K562 (cell line): ENCODE measurements around the gene TBXAS1. TPM values are rescaled to one million over a fixed set of nuclear protein-coding genes. Genes with fewer than 3 reads are reported as not detected.

Experiments used
- ATAC-seq: fragments of 200-7000 bp; cut with Tn5 transposase; 3 replicates; pipeline ENCODE4 v1.9.1; 2020; ENCODE audit warnings: moderate library complexity
- BruUV-seq: library from RNA; stranded (reverse); fragments of 400-500 nt; replicated peaks from 2 replicates; lab custom pipeline; 2021; lab: Mats Ljungman, UMichigan
- CTCF ChIA-PET: fragments of 300-600 bp; formaldehyde crosslinking; extraction: SDS; loops from one replicate; lab custom pipeline; 2021; ENCODE audit warnings: low intra/inter-chr PET ratio; lab: Yijun Ruan, JAX
- POLR2A ChIA-PET: fragments of 300-600, 350-650 bp; sonication (Branson Sonifier 250); formaldehyde crosslinking; extraction: SDS; loops from one replicate; lab custom pipeline; 2021; ENCODE audit warnings: antibody characterized with exemption, inconsistent platforms; lab: Yijun Ruan, JAX
- DNase-seq, 4 experiments: peaks; one replicate each; pipeline versions ENCODE4 v3.0.0 to v3.0.0-alpha.2; 2011 to 2018; ENCODE audit warnings: low spot score in 3 of 4, mixed read lengths in 3 of 4; ENCODE audit errors: extremely low read depth in 1 of 4
- FAIRE-seq: peaks from 2 replicates; lab custom pipeline; 2011; peaks lifted over from hg19 to GRCh38; lab: Jason Lieb, UNC
- H2AFZ ChIP-seq: 2 replicates; pipeline ENCODE4 v1.6.0; 2011; ENCODE audit warnings: low read depth, low read length, control low read depth, inconsistent platforms
- H3K27ac ChIP-seq: fragments of 200-600 bp; 3 replicates; pipeline ENCODE4 v1.8.0; 2011; ENCODE audit warnings: low read depth, mild to moderate bottlenecking, control low read depth, inconsistent platforms, low read length, moderate library complexity, mixed read lengths; ENCODE audit errors: extremely low read depth
- H3K27me3 ChIP-seq, 2 experiments: fragments of 300-600 bp in 1 of 2; 2 replicates in 1 of 2; 3 replicates in 1 of 2; pipeline versions ENCODE4 v1.6.0 to v1.8.0; 2011; ENCODE audit warnings: inconsistent platforms in 2 of 2, low read length in 2 of 2, mild to moderate bottlenecking in 1 of 2, mixed read lengths in 1 of 2, moderate library complexity in 1 of 2; ENCODE audit not compliant: control insufficient read depth in 2 of 2, insufficient read depth in 2 of 2
- H3K36me3 ChIP-seq: fragments of 300-600 bp; 3 replicates; pipeline ENCODE4 v1.8.0; 2011; ENCODE audit warnings: mild to moderate bottlenecking, low read length, inconsistent platforms; ENCODE audit not compliant: control insufficient read depth, insufficient read depth
- H3K4me1 ChIP-seq, 2 experiments: fragments of 200-600 bp in 1 of 2; replicated peaks in 1 of 2; 2 replicates in 1 of 2; 3 replicates in 1 of 2; pipeline versions ENCODE4 v1.5.1 to v1.8.0; 2011; ENCODE audit warnings: inconsistent platforms in 2 of 2, low read length in 2 of 2, mild to moderate bottlenecking in 1 of 2, mixed read lengths in 1 of 2, moderate library complexity in 1 of 2; ENCODE audit not compliant: control insufficient read depth in 2 of 2, insufficient read depth in 2 of 2
- H3K4me2 ChIP-seq: 2 replicates; pipeline ENCODE4 v1.6.1; 2011; ENCODE audit warnings: low read length, control low read depth, inconsistent platforms, mixed read lengths; ENCODE audit not compliant: insufficient read depth
- H3K4me3 ChIP-seq: fragments of 200-600 bp; sonication (generic), shearing (Covaris generic); 2 replicates; pipeline ENCODE4 v1.5.1; 2016; ENCODE audit warnings: control low read depth, inconsistent platforms
- H3K79me2 ChIP-seq: fragments of 200-600 bp; 3 replicates; pipeline ENCODE4 v1.8.0; 2011; ENCODE audit warnings: low read length, inconsistent platforms; ENCODE audit not compliant: control insufficient read depth, insufficient read depth
- H3K9ac ChIP-seq, 2 experiments: 2 replicates each; pipeline versions ENCODE4 v1.6.0 to v1.6.1; 2011; ENCODE audit warnings: low read depth in 2 of 2, low read length in 2 of 2, control low read depth in 1 of 2, inconsistent platforms in 1 of 2, mild to moderate bottlenecking in 1 of 2, mixed read lengths in 1 of 2; ENCODE audit not compliant: insufficient read depth in 1 of 2
- H3K9me1 ChIP-seq: one replicate; pipeline ENCODE4 v1.6.0; 2011; ENCODE audit warnings: inconsistent platforms, mild to moderate bottlenecking, low read length, moderate library complexity; ENCODE audit not compliant: control insufficient read depth, insufficient read depth
- H3K9me3 ChIP-seq: replicated peaks from 2 replicates; pipeline ENCODE4 v1.5.1; 2011; ENCODE audit warnings: low read depth, low read length, inconsistent platforms; ENCODE audit not compliant: control insufficient read depth, insufficient read depth
- H4K20me1 ChIP-seq: replicated peaks from 2 replicates; pipeline ENCODE4 v1.6.1; 2011; ENCODE audit warnings: low read length, inconsistent platforms, mixed read lengths; ENCODE audit not compliant: control insufficient read depth, insufficient read depth
- BHLHE40 ChIP-seq: IDR thresholded peaks from 2 replicates; pipeline ENCODE4 v1.6.1; 2011; ENCODE audit warnings: low read length, improper control_type of control experiment
- JUN ChIP-seq, 2 experiments: sonication (generic) in 1 of 2; formaldehyde crosslinking in 1 of 2; IDR thresholded peaks; 2 replicates each; pipeline versions ENCODE4 v1.6.1 to v1.8.0; 2012 to 2022; ENCODE audit warnings: borderline replicate concordance in 2 of 2, mild to moderate bottlenecking in 2 of 2, improper control_type of control experiment in 1 of 2, low read depth in 1 of 2, low read length in 1 of 2, missing genetic modification reagents in 1 of 2
- ZNF696 ChIP-seq: fragments of 250-450 bp; sonication (Bioruptor Pico); conservative IDR thresholded peaks from 2 replicates; pipeline ENCODE4 v1.4.0; 2020; ENCODE audit warnings: mild to moderate bottlenecking, moderate library complexity
- WGBS: fragments of 100-300 bp; shearing (Covaris generic); methylation state at CpG from one replicate; pipeline ENCODE4 v1.1.6; 2016; ENCODE audit warnings: low coverage, mixed read lengths; ENCODE audit not compliant: insufficient coverage; ENCODE audit errors: missing lambda C conversion rate; 5-methylcytosine and 5-hydroxymethylcytosine counted together
- in situ Hi-C: fragments of 300-500 bp; cut with MboI; formaldehyde crosslinking; loops from 4 replicates; pipeline ENCODE4 v1.15.0; 2018; ENCODE audit warnings: inconsistent platforms, mixed read lengths
- intact Hi-C: fragments of 100-400 bp; cut with micrococcal nuclease; formaldehyde crosslinking; loops from 2 replicates; pipeline ENCODE4 v1.14.2; 2022
- polyA plus RNA-seq, 8 experiments: library from polyadenylated mRNA; depleted of rRNA in 4 of 8; stranded (reverse) in 5 of 8; unstranded in 3 of 8; fragments of >200 nt; fragmentation: Nextera tagmentation in 2 of 8; fragmentation: Illumina TruSeq in 1 of 8; extraction: Ambion mirVana in 2 of 8; extraction: Trizol in 1 of 8; gene quantifications; 2 replicates each; pipeline versions ENCODE4 v1.2.1 to v1.2.3, GENCODE V29; 2011 to 2014; ENCODE audit warnings: inconsistent platforms in 1 of 8, missing spikeins in 1 of 8
- total RNA-seq, 7 experiments: library from RNA; depleted of rRNA in 6 of 7; stranded (reverse); fragments of >200 nt in 6 of 7; fragmentation: Illumina TruSeq in 2 of 7; extraction: Trizol in 2 of 7; gene quantifications; 2 replicates each; pipeline versions ENCODE4 v1.2.1 to v1.2.3, GENCODE V29; 2011 to 2021; ENCODE audit warnings: low replicate concordance in 1 of 7
- TF ChIP-seq, protein P1 (sequence below): fragments of 200-800 bp; sonication (Bioruptor generic); IDR thresholded peaks from 2 replicates; pipeline ENCODE4 v1.6.1; 2016; ENCODE audit warnings: missing genetic modification characterization, missing compliant biosample characterization
- TF ChIP-seq, protein P2 (sequence below), 2 experiments: fragments of 450-650 bp; IDR thresholded peaks; 2 replicates each; pipeline ENCODE4 v1.6.1; 2016
- TF ChIP-seq, protein P3 (sequence below): fragments of 250-450 bp; sonication (Bioruptor Pico); IDR thresholded peaks from 2 replicates; pipeline ENCODE4 v1.4.0; 2020

The TBXAS1 gene
- total and polyA plus RNA-seq, 9 of the 15 experiments (the other 6 are each of a cell fraction or from before 2014, with no cell fraction given), result 1.1 to 8.3 (median 1.9) TPM

DNA sequence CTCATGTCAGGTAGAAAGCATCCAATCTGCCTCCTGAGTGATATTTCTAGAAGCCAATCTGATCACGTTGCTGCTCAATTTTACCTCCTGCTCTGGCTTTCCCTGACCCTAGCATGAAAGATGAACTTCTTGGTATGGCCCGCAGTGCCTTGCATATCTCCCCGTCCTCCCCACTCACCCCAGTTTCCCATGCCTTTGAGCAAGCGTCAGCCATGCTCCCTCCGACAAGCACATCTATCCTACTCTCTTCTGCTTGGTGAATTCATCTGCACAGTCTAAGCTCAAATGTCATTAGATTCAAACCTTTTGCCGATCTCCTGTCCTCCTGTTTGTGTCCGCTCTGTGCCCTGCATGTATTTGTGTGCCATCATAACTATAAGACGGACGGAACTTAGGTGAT lies 6.2 kb upstream of the TBXAS1 start (continued):
- TF ChIP-seq, protein P1, sequence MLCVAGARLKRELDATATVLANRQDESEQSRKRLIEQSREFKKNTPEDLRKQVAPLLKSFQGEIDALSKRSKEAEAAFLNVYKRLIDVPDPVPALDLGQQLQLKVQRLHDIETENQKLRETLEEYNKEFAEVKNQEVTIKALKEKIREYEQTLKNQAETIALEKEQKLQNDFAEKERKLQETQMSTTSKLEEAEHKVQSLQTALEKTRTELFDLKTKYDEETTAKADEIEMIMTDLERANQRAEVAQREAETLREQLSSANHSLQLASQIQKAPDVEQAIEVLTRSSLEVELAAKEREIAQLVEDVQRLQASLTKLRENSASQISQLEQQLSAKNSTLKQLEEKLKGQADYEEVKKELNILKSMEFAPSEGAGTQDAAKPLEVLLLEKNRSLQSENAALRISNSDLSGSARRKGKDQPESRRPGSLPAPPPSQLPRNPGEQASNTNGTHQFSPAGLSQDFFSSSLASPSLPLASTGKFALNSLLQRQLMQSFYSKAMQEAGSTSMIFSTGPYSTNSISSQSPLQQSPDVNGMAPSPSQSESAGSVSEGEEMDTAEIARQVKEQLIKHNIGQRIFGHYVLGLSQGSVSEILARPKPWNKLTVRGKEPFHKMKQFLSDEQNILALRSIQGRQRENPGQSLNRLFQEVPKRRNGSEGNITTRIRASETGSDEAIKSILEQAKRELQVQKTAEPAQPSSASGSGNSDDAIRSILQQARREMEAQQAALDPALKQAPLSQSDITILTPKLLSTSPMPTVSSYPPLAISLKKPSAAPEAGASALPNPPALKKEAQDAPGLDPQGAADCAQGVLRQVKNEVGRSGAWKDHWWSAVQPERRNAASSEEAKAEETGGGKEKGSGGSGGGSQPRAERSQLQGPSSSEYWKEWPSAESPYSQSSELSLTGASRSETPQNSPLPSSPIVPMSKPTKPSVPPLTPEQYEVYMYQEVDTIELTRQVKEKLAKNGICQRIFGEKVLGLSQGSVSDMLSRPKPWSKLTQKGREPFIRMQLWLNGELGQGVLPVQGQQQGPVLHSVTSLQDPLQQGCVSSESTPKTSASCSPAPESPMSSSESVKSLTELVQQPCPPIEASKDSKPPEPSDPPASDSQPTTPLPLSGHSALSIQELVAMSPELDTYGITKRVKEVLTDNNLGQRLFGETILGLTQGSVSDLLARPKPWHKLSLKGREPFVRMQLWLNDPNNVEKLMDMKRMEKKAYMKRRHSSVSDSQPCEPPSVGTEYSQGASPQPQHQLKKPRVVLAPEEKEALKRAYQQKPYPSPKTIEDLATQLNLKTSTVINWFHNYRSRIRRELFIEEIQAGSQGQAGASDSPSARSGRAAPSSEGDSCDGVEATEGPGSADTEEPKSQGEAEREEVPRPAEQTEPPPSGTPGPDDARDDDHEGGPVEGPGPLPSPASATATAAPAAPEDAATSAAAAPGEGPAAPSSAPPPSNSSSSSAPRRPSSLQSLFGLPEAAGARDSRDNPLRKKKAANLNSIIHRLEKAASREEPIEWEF (CRISPR knock-in tag), result no peak

DNA sequence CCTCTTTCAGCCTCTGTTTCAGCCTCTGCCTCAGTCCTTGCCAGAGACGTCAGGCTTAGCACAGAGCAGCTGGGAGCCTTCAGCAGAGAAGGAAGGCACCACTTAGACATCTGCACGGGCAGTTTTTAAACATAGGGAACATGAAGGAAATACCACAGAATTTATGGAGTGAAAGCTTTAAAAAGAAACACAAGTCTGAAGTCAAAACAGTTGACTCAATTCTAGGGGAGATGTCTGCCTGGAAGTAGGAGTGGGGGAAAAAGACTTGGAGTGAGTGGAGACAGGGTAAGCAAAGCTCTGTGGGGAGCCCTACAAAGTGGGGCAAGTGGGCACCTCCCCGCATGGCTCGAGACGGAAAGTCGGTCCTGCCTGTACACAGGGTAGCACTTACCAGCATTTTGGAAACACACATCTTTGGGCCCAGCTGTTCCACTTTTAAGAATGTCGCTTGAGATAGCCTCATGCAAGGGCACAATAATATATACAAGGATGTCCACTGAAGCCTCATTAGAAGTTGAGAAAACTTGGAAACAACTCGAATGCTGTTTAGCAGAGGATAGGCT lies 5.0 kb upstream of the TBXAS1 start:
- Histone ChIP-seq H3K27ac (no peak overlapping the region), H3K9me3 (no peaks in the 10 kb centered on the region), H3K4me2 (no peak overlapping the region), H3K4me3 (no peak overlapping the region), H3K79me2 (no peaks in the 10 kb centered on the region), H3K27me3 (peaks cover 51 to 65% of the 10 kb centered on the region in 2 experiments), H3K36me3 (no peaks in the 10 kb centered on the region), H4K20me1 (no peaks in the 10 kb centered on the region), H3K4me1 (peaks cover under 1 to 6% of the 10 kb centered on the region in 2 experiments; a peak in 4 of 5 replicates), H3K9ac (no peak overlapping the region), H2AFZ (no peak overlapping the region), H3K9me1 (no peaks in the 10 kb centered on the region)
- FAIRE-seq, result no peak
- ATAC-seq, result no peak
- ChIA-PET CTCF (no interaction called here), POLR2A (interaction anchor here (0.7 kb wide), 1 partner anchor 22 kb away, joined by 3 read pairs; no protein-coding TSS in a partner anchor)
- BruUV-seq, result no TSS peak
- DNase-seq, result no peak
- in situ Hi-C loops (no loop called here), intact Hi-C loops (loop anchor here (5.0 kb wide), 1 partner anchor 178 kb away; no protein-coding TSS in a partner anchor)
- whole genome bisulfite sequencing, result 7% methylated on average over 8 of the region's 8 CpGs
- no peak for TF ChIP-seq JUN (IDR thresholded peaks at IDR 0.05; ENCODE audit: borderline replicate concordance, low read depth, low read length)
- TF ChIP-seq JUN (CRISPR knock-in tag; IDR thresholded peaks at IDR 0.05; ENCODE audit: borderline replicate concordance), result no peak
- TF ChIP-seq ZNF696, result no peak
- TF ChIP-seq, protein P2, sequence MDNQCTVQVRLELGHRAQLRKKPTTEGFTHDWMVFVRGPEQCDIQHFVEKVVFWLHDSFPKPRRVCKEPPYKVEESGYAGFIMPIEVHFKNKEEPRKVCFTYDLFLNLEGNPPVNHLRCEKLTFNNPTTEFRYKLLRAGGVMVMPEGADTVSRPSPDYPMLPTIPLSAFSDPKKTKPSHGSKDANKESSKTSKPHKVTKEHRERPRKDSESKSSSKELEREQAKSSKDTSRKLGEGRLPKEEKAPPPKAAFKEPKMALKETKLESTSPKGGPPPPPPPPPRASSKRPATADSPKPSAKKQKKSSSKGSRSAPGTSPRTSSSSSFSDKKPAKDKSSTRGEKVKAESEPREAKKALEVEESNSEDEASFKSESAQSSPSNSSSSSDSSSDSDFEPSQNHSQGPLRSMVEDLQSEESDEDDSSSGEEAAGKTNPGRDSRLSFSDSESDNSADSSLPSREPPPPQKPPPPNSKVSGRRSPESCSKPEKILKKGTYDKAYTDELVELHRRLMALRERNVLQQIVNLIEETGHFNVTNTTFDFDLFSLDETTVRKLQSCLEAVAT (IDR thresholded peaks at IDR 0.05), result no peak
- no peak for TF ChIP-seq BHLHE40
- TF ChIP-seq, protein P3, sequence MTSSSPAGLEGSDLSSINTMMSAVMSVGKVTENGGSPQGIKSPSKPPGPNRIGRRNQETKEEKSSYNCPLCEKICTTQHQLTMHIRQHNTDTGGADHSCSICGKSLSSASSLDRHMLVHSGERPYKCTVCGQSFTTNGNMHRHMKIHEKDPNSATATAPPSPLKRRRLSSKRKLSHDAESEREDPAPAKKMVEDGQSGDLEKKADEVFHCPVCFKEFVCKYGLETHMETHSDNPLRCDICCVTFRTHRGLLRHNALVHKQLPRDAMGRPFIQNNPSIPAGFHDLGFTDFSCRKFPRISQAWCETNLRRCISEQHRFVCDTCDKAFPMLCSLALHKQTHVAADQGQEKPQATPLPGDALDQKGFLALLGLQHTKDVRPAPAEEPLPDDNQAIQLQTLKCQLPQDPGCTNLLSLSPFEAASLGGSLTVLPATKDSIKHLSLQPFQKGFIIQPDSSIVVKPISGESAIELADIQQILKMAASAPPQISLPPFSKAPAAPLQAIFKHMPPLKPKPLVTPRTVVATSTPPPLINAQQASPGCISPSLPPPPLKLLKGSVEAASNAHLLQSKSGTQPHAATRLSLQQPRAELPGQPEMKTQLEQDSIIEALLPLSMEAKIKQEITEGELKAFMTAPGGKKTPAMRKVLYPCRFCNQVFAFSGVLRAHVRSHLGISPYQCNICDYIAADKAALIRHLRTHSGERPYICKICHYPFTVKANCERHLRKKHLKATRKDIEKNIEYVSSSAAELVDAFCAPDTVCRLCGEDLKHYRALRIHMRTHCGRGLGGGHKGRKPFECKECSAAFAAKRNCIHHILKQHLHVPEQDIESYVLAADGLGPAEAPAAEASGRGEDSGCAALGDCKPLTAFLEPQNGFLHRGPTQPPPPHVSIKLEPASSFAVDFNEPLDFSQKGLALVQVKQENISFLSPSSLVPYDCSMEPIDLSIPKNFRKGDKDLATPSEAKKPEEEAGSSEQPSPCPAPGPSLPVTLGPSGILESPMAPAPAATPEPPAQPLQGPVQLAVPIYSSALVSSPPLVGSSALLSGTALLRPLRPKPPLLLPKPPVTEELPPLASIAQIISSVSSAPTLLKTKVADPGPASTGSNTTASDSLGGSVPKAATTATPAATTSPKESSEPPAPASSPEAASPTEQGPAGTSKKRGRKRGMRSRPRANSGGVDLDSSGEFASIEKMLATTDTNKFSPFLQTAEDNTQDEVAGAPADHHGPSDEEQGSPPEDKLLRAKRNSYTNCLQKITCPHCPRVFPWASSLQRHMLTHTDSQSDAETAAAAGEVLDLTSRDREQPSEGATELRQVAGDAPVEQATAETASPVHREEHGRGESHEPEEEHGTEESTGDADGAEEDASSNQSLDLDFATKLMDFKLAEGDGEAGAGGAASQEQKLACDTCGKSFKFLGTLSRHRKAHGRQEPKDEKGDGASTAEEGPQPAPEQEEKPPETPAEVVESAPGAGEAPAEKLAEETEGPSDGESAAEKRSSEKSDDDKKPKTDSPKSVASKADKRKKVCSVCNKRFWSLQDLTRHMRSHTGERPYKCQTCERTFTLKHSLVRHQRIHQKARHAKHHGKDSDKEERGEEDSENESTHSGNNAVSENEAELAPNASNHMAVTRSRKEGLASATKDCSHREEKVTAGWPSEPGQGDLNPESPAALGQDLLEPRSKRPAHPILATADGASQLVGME (CRISPR knock-in tag), result no peak
